K562 (cell line): ENCODE data around the gene SH3TC1. TPM values are rescaled to one million over a fixed set of nuclear protein-coding genes. Genes with fewer than 3 reads are reported as not detected.

Source experiments
- ATAC-seq: fragments of 200-7000 bp; cut with Tn5 transposase; 3 replicates; pipeline ENCODE4 v1.9.1; 2020; ENCODE audit warnings: moderate library complexity
- BruUV-seq: library from RNA; stranded (reverse); fragments of 400-500 nt; replicated peaks from 2 replicates; lab custom pipeline; 2021; lab: Mats Ljungman, UMichigan
- CTCF ChIA-PET: fragments of 300-600 bp; formaldehyde crosslinking; extraction: SDS; loops from one replicate; lab custom pipeline; 2021; ENCODE audit warnings: low intra/inter-chr PET ratio; lab: Yijun Ruan, JAX
- POLR2A ChIA-PET: fragments of 300-600, 350-650 bp; sonication (Branson Sonifier 250); formaldehyde crosslinking; extraction: SDS; loops from one replicate; lab custom pipeline; 2021; ENCODE audit warnings: antibody characterized with exemption, inconsistent platforms; lab: Yijun Ruan, JAX
- DNase-seq, 4 experiments: peaks; one replicate each; pipeline versions ENCODE4 v3.0.0 to v3.0.0-alpha.2; 2011 to 2018; ENCODE audit warnings: low spot score in 3 of 4, mixed read lengths in 3 of 4; ENCODE audit errors: extremely low read depth in 1 of 4
- FAIRE-seq: peaks from 2 replicates; lab custom pipeline; 2011; peaks lifted over from hg19 to GRCh38; lab: Jason Lieb, UNC
- H2AFZ ChIP-seq: 2 replicates; pipeline ENCODE4 v1.6.0; 2011; ENCODE audit warnings: low read depth, low read length, control low read depth, inconsistent platforms
- H3K27ac ChIP-seq: fragments of 200-600 bp; 3 replicates; pipeline ENCODE4 v1.8.0; 2011; ENCODE audit warnings: low read depth, mild to moderate bottlenecking, control low read depth, inconsistent platforms, low read length, moderate library complexity, mixed read lengths; ENCODE audit errors: extremely low read depth
- H3K27me3 ChIP-seq, 2 experiments: fragments of 300-600 bp in 1 of 2; 2 replicates in 1 of 2; 3 replicates in 1 of 2; pipeline versions ENCODE4 v1.6.0 to v1.8.0; 2011; ENCODE audit warnings: inconsistent platforms in 2 of 2, low read length in 2 of 2, mild to moderate bottlenecking in 1 of 2, mixed read lengths in 1 of 2, moderate library complexity in 1 of 2; ENCODE audit not compliant: control insufficient read depth in 2 of 2, insufficient read depth in 2 of 2
- H3K36me3 ChIP-seq: fragments of 300-600 bp; 3 replicates; pipeline ENCODE4 v1.8.0; 2011; ENCODE audit warnings: mild to moderate bottlenecking, low read length, inconsistent platforms; ENCODE audit not compliant: control insufficient read depth, insufficient read depth
- H3K4me1 ChIP-seq, 2 experiments: fragments of 200-600 bp in 1 of 2; replicated peaks in 1 of 2; 2 replicates in 1 of 2; 3 replicates in 1 of 2; pipeline versions ENCODE4 v1.5.1 to v1.8.0; 2011; ENCODE audit warnings: inconsistent platforms in 2 of 2, low read length in 2 of 2, mild to moderate bottlenecking in 1 of 2, mixed read lengths in 1 of 2, moderate library complexity in 1 of 2; ENCODE audit not compliant: control insufficient read depth in 2 of 2, insufficient read depth in 2 of 2
- H3K4me2 ChIP-seq: 2 replicates; pipeline ENCODE4 v1.6.1; 2011; ENCODE audit warnings: low read length, control low read depth, inconsistent platforms, mixed read lengths; ENCODE audit not compliant: insufficient read depth
- H3K4me3 ChIP-seq: fragments of 200-600 bp; sonication (generic), shearing (Covaris generic); 2 replicates; pipeline ENCODE4 v1.5.1; 2016; ENCODE audit warnings: control low read depth, inconsistent platforms
- H3K79me2 ChIP-seq: fragments of 200-600 bp; 3 replicates; pipeline ENCODE4 v1.8.0; 2011; ENCODE audit warnings: low read length, inconsistent platforms; ENCODE audit not compliant: control insufficient read depth, insufficient read depth
- H3K9ac ChIP-seq, 2 experiments: 2 replicates each; pipeline versions ENCODE4 v1.6.0 to v1.6.1; 2011; ENCODE audit warnings: low read depth in 2 of 2, low read length in 2 of 2, control low read depth in 1 of 2, inconsistent platforms in 1 of 2, mild to moderate bottlenecking in 1 of 2, mixed read lengths in 1 of 2; ENCODE audit not compliant: insufficient read depth in 1 of 2
- H3K9me1 ChIP-seq: one replicate; pipeline ENCODE4 v1.6.0; 2011; ENCODE audit warnings: inconsistent platforms, mild to moderate bottlenecking, low read length, moderate library complexity; ENCODE audit not compliant: control insufficient read depth, insufficient read depth
- H3K9me3 ChIP-seq: replicated peaks from 2 replicates; pipeline ENCODE4 v1.5.1; 2011; ENCODE audit warnings: low read depth, low read length, inconsistent platforms; ENCODE audit not compliant: control insufficient read depth, insufficient read depth
- H4K20me1 ChIP-seq: replicated peaks from 2 replicates; pipeline ENCODE4 v1.6.1; 2011; ENCODE audit warnings: low read length, inconsistent platforms, mixed read lengths; ENCODE audit not compliant: control insufficient read depth, insufficient read depth
- CBX1 ChIP-seq: sonication (generic); IDR thresholded peaks from 2 replicates; pipeline ENCODE4 v1.6.1; 2016; ENCODE audit warnings: antibody characterized with exemption, low read depth, mild to moderate bottlenecking
- CEBPB ChIP-seq: fragments of 450-650 bp; IDR thresholded peaks from 2 replicates; pipeline ENCODE4 v1.6.1; 2016; ENCODE audit warnings: missing genetic modification characterization, missing compliant biosample characterization
- DDX20 ChIP-seq: fragments of 450-650 bp; IDR thresholded peaks from 2 replicates; pipeline ENCODE4 v1.6.1; 2016; ENCODE audit warnings: missing genetic modification characterization, low read depth, mild to moderate bottlenecking, missing compliant biosample characterization, moderate library complexity
- EGR1 ChIP-seq: fragments of 450-650 bp; conservative IDR thresholded peaks from 2 replicates; pipeline ENCODE4 v1.6.1; 2017; ENCODE audit warnings: mild to moderate bottlenecking
- NCOA6 ChIP-seq: fragments of 450-650 bp; IDR thresholded peaks from 2 replicates; pipeline ENCODE4 v1.6.1; 2017; ENCODE audit warnings: mild to moderate bottlenecking
- NFATC3 ChIP-seq: fragments of 450-650 bp; IDR thresholded peaks from 2 replicates; pipeline ENCODE4 v1.6.1; 2017; ENCODE audit warnings: mild to moderate bottlenecking
- RFX5 ChIP-seq: IDR thresholded peaks from 2 replicates; pipeline ENCODE4 v1.6.1; 2011; ENCODE audit warnings: low read depth, mild to moderate bottlenecking, improper control_type of control experiment, low read length
- TEAD1 ChIP-seq, 2 experiments: fragments of 450-650 bp in 1 of 2; sonication (generic) in 1 of 2; formaldehyde crosslinking; IDR thresholded peaks; 2 replicates each; pipeline versions ENCODE4 v1.4.0 to v1.8.0; 2020 to 2022; ENCODE audit warnings: mild to moderate bottlenecking in 2 of 2, missing genetic modification reagents in 1 of 2
- WHSC1 ChIP-seq: IDR thresholded peaks from one replicate; pipeline ENCODE4 v1.6.1; 2012; ENCODE audit warnings: low read length, control low read depth, inconsistent platforms
- ZBTB7A ChIP-seq: IDR thresholded peaks from 2 replicates; pipeline ENCODE4 v1.6.1; 2011; ENCODE audit warnings: low read depth, mild to moderate bottlenecking, low read length, moderate library complexity, borderline replicate concordance; ENCODE audit not compliant: control insufficient read depth
- ZNF41 ChIP-seq: fragments of 250-450 bp; sonication (Bioruptor Pico); conservative IDR thresholded peaks from 2 replicates; pipeline ENCODE4 v1.4.0; 2020; ENCODE audit warnings: mild to moderate bottlenecking
- ZNF584 ChIP-seq: fragments of 200-800 bp; sonication (Bioruptor generic); IDR thresholded peaks from 2 replicates; pipeline ENCODE4 v1.6.1; 2016; ENCODE audit warnings: low read depth, mild to moderate bottlenecking, missing genetic modification characterization, missing compliant biosample characterization
- WGBS: fragments of 100-300 bp; shearing (Covaris generic); methylation state at CpG from one replicate; pipeline ENCODE4 v1.1.6; 2016; ENCODE audit warnings: low coverage, mixed read lengths; ENCODE audit not compliant: insufficient coverage; ENCODE audit errors: missing lambda C conversion rate; 5-methylcytosine and 5-hydroxymethylcytosine counted together
- in situ Hi-C: fragments of 300-500 bp; cut with MboI; formaldehyde crosslinking; loops from 4 replicates; pipeline ENCODE4 v1.15.0; 2018; ENCODE audit warnings: inconsistent platforms, mixed read lengths
- intact Hi-C: fragments of 100-400 bp; cut with micrococcal nuclease; formaldehyde crosslinking; loops from 2 replicates; pipeline ENCODE4 v1.14.2; 2022
- polyA plus RNA-seq, 8 experiments: library from polyadenylated mRNA; depleted of rRNA in 4 of 8; stranded (reverse) in 5 of 8; unstranded in 3 of 8; fragments of >200 nt; fragmentation: Nextera tagmentation in 2 of 8; fragmentation: Illumina TruSeq in 1 of 8; extraction: Ambion mirVana in 2 of 8; extraction: Trizol in 1 of 8; gene quantifications; 2 replicates each; pipeline versions ENCODE4 v1.2.1 to v1.2.3, GENCODE V29; 2011 to 2014; ENCODE audit warnings: inconsistent platforms in 1 of 8, missing spikeins in 1 of 8
- total RNA-seq, 7 experiments: library from RNA; depleted of rRNA in 6 of 7; stranded (reverse); fragments of >200 nt in 6 of 7; fragmentation: Illumina TruSeq in 2 of 7; extraction: Trizol in 2 of 7; gene quantifications; 2 replicates each; pipeline versions ENCODE4 v1.2.1 to v1.2.3, GENCODE V29; 2011 to 2021; ENCODE audit warnings: low replicate concordance in 1 of 7
- TF ChIP-seq, protein P1 (sequence below), 2 experiments: fragments of 450-650 bp; conservative IDR thresholded peaks; 2 replicates each; pipeline ENCODE4 v1.6.1; 2017; ENCODE audit warnings: mild to moderate bottlenecking in 2 of 2, moderate library complexity in 2 of 2
- TF ChIP-seq, protein P2 (sequence below): fragments of 250-450 bp; sonication (Bioruptor Pico); IDR thresholded peaks from 2 replicates; pipeline ENCODE4 v1.5.0; 2021; ENCODE audit warnings: mild to moderate bottlenecking, borderline replicate concordance
- TF ChIP-seq, protein P3 (sequence below): sonication (generic); formaldehyde crosslinking; IDR thresholded peaks from 2 replicates; pipeline ENCODE4 v1.9.0; 2022; ENCODE audit warnings: mild to moderate bottlenecking, missing genetic modification reagents

Gene SH3TC1
- total and polyA plus RNA-seq, 9 of the 15 experiments (the other 6 are each of a cell fraction or from before 2014, with no cell fraction given) = 0.04 to 2.1 (median 0.48) TPM; not detected in 1

DNA sequence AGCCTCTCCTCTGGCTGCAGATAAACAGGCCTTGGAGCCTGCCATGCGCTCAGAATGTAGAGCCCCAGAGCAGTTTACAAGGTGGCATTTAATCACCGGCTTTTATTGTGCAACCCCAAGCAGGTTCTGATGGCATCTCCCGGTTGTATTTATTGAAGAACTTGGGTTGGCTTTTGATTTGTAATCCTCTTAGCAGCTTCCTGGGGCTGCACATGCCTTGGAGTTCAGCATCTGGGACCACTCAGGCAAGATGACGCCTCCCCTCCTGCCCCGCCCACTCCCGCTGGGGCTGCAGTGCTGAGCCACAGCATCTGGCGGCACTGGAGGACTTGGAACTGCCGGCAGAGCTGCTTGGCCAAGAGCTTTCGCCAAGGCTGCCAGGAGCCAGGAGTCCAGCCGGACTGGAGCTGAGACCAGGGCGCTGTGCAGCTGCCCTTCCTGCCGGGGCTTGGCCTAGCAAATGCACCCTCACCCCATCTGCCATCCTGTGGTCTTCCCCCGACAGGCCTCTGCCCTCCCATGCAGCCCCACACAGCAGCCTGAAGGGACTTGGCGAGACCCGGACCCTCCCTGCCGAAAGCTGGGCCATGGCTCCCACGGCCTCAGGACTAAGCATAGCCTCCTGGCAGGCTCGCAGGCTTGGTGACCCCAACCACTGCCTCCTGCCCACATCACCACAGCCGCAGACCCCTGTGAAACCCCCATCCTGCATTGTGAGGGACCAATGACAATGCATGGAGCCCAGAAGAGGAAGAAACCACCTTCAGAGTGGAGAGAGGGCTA is 75.9 kb downstream of the SH3TC1 start:
- in situ Hi-C loops (no loop called here), intact Hi-C loops (loop anchor here (2.0 kb wide), 1 partner anchor 128 kb away; no protein-coding TSS in a partner anchor)
- H3K27me3 ChIP-seq = peaks cover 0 to 55% of the 10 kb centered on the region in 2 experiments
- peaks cover 0 to 31% of the 10 kb centered on the region in 2 experiments; a peak in 2 of 5 replicates for H3K4me1 ChIP-seq
- H3K79me2 ChIP-seq = no peaks in the 10 kb centered on the region
- 5% methylated on average over 19 of the region's 19 CpGs for WGBS
- DNase-seq (peak in 1 of 4 experiments; percentile 16), ATAC-seq (peak; percentile 57; the same call in 2 of the 3 replicates), FAIRE-seq (no peak)
- POLR2A ChIA-PET = interaction anchor here (0.6 kb wide), 1 partner anchor 1244 kb away, joined by 3 read pairs; no protein-coding TSS in a partner anchor
- no peaks in the 10 kb centered on the region for H3K36me3 ChIP-seq
- H4K20me1 ChIP-seq = no peaks in the 10 kb centered on the region
- H3K9me1 ChIP-seq = no peaks in the 10 kb centered on the region
- no peak overlapping the region for H3K4me3 ChIP-seq
- H3K9ac ChIP-seq = peak overlapping the region in 1 of 2 experiments; percentile 9; a peak in 1 of 4 replicates
- no peak overlapping the region for H3K4me2 ChIP-seq
- H3K27ac ChIP-seq = no peak overlapping the region
- no peaks in the 10 kb centered on the region for H3K9me3 ChIP-seq
- no TSS peak for BruUV-seq
- CTCF ChIA-PET = interaction anchor here (2.2 kb wide), 1 partner anchor 128 kb away, joined by 10 read pairs; no protein-coding TSS in a partner anchor
- H2AFZ ChIP-seq = no peak overlapping the region
- TF ChIP-seq RFX5 = no peak
- TF ChIP-seq CBX1 = no peak
- no peak for TF ChIP-seq TEAD1 (CRISPR knock-in tag; IDR thresholded peaks at IDR 0.05)
- TF ChIP-seq WHSC1 = no peak
- TF ChIP-seq NCOA6 = no peak
- TF ChIP-seq, protein P1, sequence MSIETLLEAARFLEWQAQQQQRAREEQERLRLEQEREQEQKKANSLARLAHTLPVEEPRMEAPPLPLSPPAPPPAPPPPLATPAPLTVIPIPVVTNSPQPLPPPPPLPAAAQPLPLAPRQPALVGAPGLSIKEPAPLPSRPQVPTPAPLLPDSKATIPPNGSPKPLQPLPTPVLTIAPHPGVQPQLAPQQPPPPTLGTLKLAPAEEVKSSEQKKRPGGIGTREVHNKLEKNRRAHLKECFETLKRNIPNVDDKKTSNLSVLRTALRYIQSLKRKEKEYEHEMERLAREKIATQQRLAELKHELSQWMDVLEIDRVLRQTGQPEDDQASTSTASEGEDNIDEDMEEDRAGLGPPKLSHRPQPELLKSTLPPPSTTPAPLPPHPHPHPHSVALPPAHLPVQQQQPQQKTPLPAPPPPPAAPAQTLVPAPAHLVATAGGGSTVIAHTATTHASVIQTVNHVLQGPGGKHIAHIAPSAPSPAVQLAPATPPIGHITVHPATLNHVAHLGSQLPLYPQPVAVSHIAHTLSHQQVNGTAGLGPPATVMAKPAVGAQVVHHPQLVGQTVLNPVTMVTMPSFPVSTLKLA (conservative IDR thresholded peaks at IDR 0.05) = no peak
- TF ChIP-seq DDX20 (tag) = no peak
- no peak for TF ChIP-seq ZBTB7A
- TF ChIP-seq CEBPB (tag) = peak; percentile 55
- TF ChIP-seq NFATC3 = no peak
- TF ChIP-seq, protein P2, sequence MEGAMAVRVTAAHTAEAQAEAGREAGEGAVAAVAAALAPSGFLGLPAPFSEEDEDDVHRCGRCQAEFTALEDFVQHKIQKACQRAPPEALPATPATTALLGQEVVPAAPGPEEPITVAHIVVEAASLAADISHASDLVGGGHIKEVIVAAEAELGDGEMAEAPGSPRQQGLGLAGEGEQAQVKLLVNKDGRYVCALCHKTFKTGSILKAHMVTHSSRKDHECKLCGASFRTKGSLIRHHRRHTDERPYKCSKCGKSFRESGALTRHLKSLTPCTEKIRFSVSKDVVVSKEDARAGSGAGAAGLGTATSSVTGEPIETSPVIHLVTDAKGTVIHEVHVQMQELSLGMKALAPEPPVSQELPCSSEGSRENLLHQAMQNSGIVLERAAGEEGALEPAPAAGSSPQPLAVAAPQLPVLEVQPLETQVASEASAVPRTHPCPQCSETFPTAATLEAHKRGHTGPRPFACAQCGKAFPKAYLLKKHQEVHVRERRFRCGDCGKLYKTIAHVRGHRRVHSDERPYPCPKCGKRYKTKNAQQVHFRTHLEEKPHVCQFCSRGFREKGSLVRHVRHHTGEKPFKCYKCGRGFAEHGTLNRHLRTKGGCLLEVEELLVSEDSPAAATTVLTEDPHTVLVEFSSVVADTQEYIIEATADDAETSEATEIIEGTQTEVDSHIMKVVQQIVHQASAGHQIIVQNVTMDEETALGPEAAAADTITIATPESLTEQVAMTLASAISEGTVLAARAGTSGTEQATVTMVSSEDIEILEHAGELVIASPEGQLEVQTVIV (CRISPR knock-in tag) = no peak
- 0 out of 2 replicates have a peak, but pooled peaks have one; percentile 10 for TF ChIP-seq EGR1
- TF ChIP-seq, protein P3, sequence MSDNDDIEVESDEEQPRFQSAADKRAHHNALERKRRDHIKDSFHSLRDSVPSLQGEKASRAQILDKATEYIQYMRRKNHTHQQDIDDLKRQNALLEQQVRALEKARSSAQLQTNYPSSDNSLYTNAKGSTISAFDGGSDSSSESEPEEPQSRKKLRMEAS = no peak
- TF ChIP-seq ZNF584 (CRISPR knock-in tag) = no peak
- TF ChIP-seq ZNF41 = no peak
